ENCODE measurements around the gene RFX4. TPM values are rescaled to one million over a fixed set of nuclear protein-coding genes. Genes with fewer than 3 reads are reported as not detected.

Gene RFX4
- total RNA-seq, 1 experiment from 2014 or later: not detected

- TF ChIP-seq CTCF (IDR thresholded peaks at IDR 0.05 in 2 of 3, conservative IDR thresholded peaks at IDR 0.05 in 1 of 3; ENCODE audit: borderline replicate concordance in 1 of 3, insufficient read depth in 1 of 3, low read depth in 2 of 3, low read length in 2 of 3) (no peak), JUND (IDR thresholded peaks at IDR 0.05) (no peak), POLR2A (IDR thresholded peaks at IDR 0.05; ENCODE audit: borderline replicate concordance, extremely low read depth, insufficient read depth, insufficient read length) (no peak), RAD21 (IDR thresholded peaks at IDR 0.05; ENCODE audit: low read depth) (no peak), EZH2 (IDR thresholded peaks at IDR 0.05) (no peak), YY1 (IDR thresholded peaks at IDR 0.05; ENCODE audit: extremely low read depth, insufficient replicate concordance, low read depth, low read length) (no peak)
Measured at GRCh38 chr12:106599302-106599701, 16.5 kb downstream of the RFX4 start (continued).

DNA sequence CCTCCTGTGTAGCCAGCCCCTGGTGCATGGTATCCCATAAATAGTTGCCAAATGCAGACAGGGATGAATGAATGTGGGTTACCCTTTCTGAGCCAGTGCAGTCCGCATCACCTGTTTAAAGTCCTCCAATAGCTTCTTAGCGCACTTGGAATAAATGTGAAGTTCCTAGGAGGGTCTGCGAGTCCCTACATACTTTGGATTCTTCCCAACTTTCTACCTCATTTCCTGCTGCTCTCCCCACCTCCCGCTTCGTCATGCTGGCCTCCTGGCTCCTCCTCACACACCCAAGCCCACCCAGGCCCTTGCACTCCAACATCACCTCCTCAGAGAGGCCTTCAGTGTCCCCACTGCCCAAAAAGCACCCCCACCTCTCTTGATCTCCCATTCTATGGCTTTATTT, 17.7 kb downstream of the RFX4 start:
- no peak for ATAC-seq
- Histone ChIP-seq H3K79me2 (ENCODE audit: insufficient read depth, low read length) (no peaks in the 10 kb centered on the region), H3K9ac (ENCODE audit: low read length) (no peak overlapping the region), H2AFZ (ENCODE audit: low read depth, low read length, poor library complexity, severe bottlenecking) (no peak overlapping the region), H3K27me3 (ENCODE audit: insufficient read depth, low read length) (no peaks in the 10 kb centered on the region), H4K20me1 (ENCODE audit: insufficient read depth) (no peaks in the 10 kb centered on the region), H3K4me2 (ENCODE audit: low read length) (no peak overlapping the region), H3K27ac (ENCODE audit: low read depth, low read length) (no peak overlapping the region), H3K4me1 (ENCODE audit: control insufficient read depth in 1 of 2, insufficient read depth in 2 of 2, low read length in 2 of 2) (no peaks in the 10 kb centered on the region), H3K9me2 (ENCODE audit: insufficient read depth) (no peaks in the 10 kb centered on the region), H3K4me3 (replicated peaks in 1 of 2; ENCODE audit: low read depth in 1 of 2, low read length in 2 of 2) (no peak overlapping the region), H3K36me3 (ENCODE audit: control insufficient read depth in 1 of 2, insufficient read depth in 2 of 2, low read length in 2 of 2) (no peaks in the 10 kb centered on the region), H3K9me3 (ENCODE audit: control insufficient read depth in 1 of 2, insufficient read depth in 1 of 2, low read depth in 1 of 2, low read length in 2 of 2) (no peaks in the 10 kb centered on the region)
- intact Hi-C loops (cut with micrococcal nuclease): no loop called here
- ChIA-PET CTCF (no interaction called here), RAD21 (ENCODE audit: low non-redundant PET in 1 of 2, low total read pairs in 2 of 2, uncharacterized antibody in 2 of 2, unreplicated experiment in 2 of 2) (no interaction called here), POLR2A (no interaction called here)
- no peak for DNase-seq (ENCODE audit: low read depth, low spot score)
- TF ChIP-seq ZFX (IDR thresholded peaks at IDR 0.05): no peak
- no peak for TF ChIP-seq POLR2A (IDR thresholded peaks at IDR 0.05; ENCODE audit: borderline replicate concordance, extremely low read depth, insufficient read depth, insufficient read length)
- TF ChIP-seq ZNF274 (IDR thresholded peaks at IDR 0.05; ENCODE audit: low read depth, low read length): no peak
- TF ChIP-seq TCF7L2 (IDR thresholded peaks at IDR 0.05; ENCODE audit: borderline replicate concordance, extremely low read depth, insufficient read depth, insufficient read length): no peak
- no TSS peak for BruUV-seq (replicated peaks)

Data from HCT116 (cell line).